Transverse colon (tissue), 4 donors: Measurements from ENCODE around the gene ZIC3.

Experiments used
- CTCF ChIP-seq, 5 experiments: fragments of 200-600 bp in 3 of 5; fragments of 450-650 bp in 2 of 5; sonication (generic) in 3 of 5; IDR thresholded peaks; 1 replicate in 2 of 5; 2 replicates in 3 of 5; pipeline ENCODE4 v1.5.1; 2016 to 2017; ENCODE audit warnings: antibody characterized with exemption in 5 of 5, inconsistent platforms in 3 of 5, mild to moderate bottlenecking in 2 of 5, moderate library complexity in 1 of 5
- POLR2AphosphoS5 ChIP-seq, 3 donors: sonication (generic); formaldehyde crosslinking; IDR thresholded peaks; one replicate each; pipeline ENCODE4 v1.6.1; 2016; ENCODE audit warnings: antibody characterized with exemption in 3 of 3

- TF ChIP-seq CTCF (IDR thresholded peaks at IDR 0.05), result no peak
- TF ChIP-seq POLR2AphosphoS5 (IDR thresholded peaks at IDR 0.05), result no peak
Observed at GRCh38 chrX:137573324-137574101, 7.6 kb downstream of the ZIC3 start.
